ENCODE measurements around the gene ADARB2. TPM values are rescaled to one million over a fixed set of nuclear protein-coding genes. Genes with fewer than 3 reads are reported as not detected.

Gene ADARB2
- total and polyA plus RNA-seq, 2 experiments from 2014 or later = 0.13 to 0.48 TPM

DNA sequence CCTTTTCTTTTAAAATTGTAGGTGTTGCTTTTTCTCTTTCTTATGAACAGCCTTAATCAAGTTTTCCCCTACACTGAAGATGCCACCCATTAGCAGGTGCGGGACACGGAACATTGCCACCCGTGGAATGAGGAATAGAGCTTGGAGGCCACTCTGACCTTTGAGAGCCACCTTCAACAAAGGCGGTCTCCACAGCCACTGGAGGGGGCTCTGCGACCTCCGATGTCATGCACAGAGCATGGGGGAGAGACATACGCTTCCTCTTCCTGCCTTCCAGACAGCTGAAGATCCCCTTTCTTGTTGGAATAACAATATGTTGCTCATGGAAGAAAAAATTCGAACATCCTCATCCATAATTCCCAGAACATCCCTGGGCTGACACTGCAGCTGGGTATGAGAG, 39.1 kb downstream of the ADARB2 start:
- no peaks in the 10 kb centered on the region for H3K79me2 ChIP-seq
- no peaks in the 10 kb centered on the region for H3K27me3 ChIP-seq
- no peaks in the 10 kb centered on the region for H3K4me1 ChIP-seq (ENCODE audit: insufficient read depth)
- H3K27ac ChIP-seq = no peak overlapping the region
- no peaks in the 10 kb centered on the region for H4K20me1 ChIP-seq (ENCODE audit: insufficient read depth, poor library complexity, severe bottlenecking)
- no peak for DNase-seq (ENCODE audit: low spot score)
- 83% methylated on average over 8 of the region's 8 CpGs for WGBS (ENCODE audit: low lambda C conversion rate, missing lambda C conversion rate)
- TF ChIP-seq, protein P1, sequence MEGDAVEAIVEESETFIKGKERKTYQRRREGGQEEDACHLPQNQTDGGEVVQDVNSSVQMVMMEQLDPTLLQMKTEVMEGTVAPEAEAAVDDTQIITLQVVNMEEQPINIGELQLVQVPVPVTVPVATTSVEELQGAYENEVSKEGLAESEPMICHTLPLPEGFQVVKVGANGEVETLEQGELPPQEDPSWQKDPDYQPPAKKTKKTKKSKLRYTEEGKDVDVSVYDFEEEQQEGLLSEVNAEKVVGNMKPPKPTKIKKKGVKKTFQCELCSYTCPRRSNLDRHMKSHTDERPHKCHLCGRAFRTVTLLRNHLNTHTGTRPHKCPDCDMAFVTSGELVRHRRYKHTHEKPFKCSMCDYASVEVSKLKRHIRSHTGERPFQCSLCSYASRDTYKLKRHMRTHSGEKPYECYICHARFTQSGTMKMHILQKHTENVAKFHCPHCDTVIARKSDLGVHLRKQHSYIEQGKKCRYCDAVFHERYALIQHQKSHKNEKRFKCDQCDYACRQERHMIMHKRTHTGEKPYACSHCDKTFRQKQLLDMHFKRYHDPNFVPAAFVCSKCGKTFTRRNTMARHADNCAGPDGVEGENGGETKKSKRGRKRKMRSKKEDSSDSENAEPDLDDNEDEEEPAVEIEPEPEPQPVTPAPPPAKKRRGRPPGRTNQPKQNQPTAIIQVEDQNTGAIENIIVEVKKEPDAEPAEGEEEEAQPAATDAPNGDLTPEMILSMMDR (IDR thresholded peaks at IDR 0.05; ENCODE audit: poor library complexity) = no peak
- no peak for TF ChIP-seq EZH2phosphoT487 (IDR thresholded peaks at IDR 0.05; ENCODE audit: low read depth, severe bottlenecking, unreplicated experiment)
- no peak for TF ChIP-seq EZH2 (IDR thresholded peaks at IDR 0.05; ENCODE audit: borderline replicate concordance)
- H3K4me2 ChIP-seq = no peak overlapping the region
- H2AFZ ChIP-seq = no peak overlapping the region
- H3K9me3 ChIP-seq (ENCODE audit: low read depth) = no peaks in the 10 kb centered on the region
- H3K4me3 ChIP-seq = no peak overlapping the region
- H3K36me3 ChIP-seq (replicated peaks; ENCODE audit: insufficient read depth, low read depth) = no peaks in the 10 kb centered on the region
- H3K9me2 ChIP-seq (replicated peaks; ENCODE audit: insufficient read depth) = no peaks in the 10 kb centered on the region

DNA sequence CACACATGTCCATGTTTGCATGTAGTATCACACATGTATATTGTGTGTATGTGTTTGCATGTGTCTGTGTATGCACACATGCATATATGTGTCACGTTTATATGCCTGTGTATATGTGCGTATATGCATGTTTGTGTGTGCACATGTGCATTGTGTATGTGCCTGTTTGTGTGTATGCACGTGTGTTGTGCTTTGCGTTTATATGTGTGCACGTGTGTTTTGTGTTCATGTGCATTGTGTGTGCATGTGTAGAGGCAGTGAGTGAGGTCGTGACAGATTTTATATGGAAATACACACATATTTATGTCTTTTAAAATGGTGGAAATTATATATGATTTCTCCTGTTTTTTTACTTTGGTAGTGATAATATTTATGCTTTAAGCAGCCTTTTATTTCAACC, 41.2 kb downstream of the ADARB2 start:
- no peaks in the 10 kb centered on the region for H3K79me2 ChIP-seq
- 89% methylated on average over 6 of the region's 6 CpGs for WGBS (ENCODE audit: low lambda C conversion rate, missing lambda C conversion rate)
- TF ChIP-seq EZH2phosphoT487 (IDR thresholded peaks at IDR 0.05; ENCODE audit: low read depth, severe bottlenecking, unreplicated experiment) = no peak
- TF ChIP-seq, protein P1 (IDR thresholded peaks at IDR 0.05; ENCODE audit: poor library complexity) = no peak
- no peak for TF ChIP-seq EZH2 (IDR thresholded peaks at IDR 0.05; ENCODE audit: borderline replicate concordance)

DNA sequence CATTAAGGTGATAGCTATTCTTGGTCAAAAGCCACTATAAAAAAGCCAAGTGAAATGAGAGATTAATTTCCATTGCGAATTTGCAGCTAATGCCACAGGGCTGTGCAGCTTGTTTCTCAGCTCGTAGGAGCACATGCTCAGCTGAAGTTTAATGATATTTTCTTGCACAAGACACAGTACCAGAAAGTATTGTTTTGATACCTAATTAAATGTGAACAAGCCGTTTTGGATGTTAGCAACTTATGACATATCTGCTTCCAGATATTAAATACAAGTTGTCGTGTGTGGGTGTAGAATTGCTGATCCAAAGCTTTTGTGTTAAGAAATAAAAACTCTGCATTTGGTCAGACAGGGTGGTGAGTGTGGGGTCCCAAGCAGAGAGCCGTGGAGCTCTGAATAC, 47.2 kb downstream of the ADARB2 start:
- DNase-seq (ENCODE audit: low spot score) = no peak
- no peaks in the 10 kb centered on the region for H3K36me3 ChIP-seq (replicated peaks; ENCODE audit: insufficient read depth, low read depth)
- no peaks in the 10 kb centered on the region for H3K9me3 ChIP-seq (ENCODE audit: low read depth)
- no peak overlapping the region for H3K4me3 ChIP-seq
- no peak overlapping the region for H3K27ac ChIP-seq
- no peak overlapping the region for H2AFZ ChIP-seq
- no peaks in the 10 kb centered on the region for H3K9me2 ChIP-seq (replicated peaks; ENCODE audit: insufficient read depth)
- H3K79me2 ChIP-seq = no peaks in the 10 kb centered on the region
- no peaks in the 10 kb centered on the region for H3K4me1 ChIP-seq (ENCODE audit: insufficient read depth)
- H3K27me3 ChIP-seq = no peaks in the 10 kb centered on the region
- TF ChIP-seq EZH2phosphoT487 (IDR thresholded peaks at IDR 0.05; ENCODE audit: low read depth, severe bottlenecking, unreplicated experiment) (no peak), EZH2 (IDR thresholded peaks at IDR 0.05; ENCODE audit: borderline replicate concordance) (no peak)
- TF ChIP-seq, protein P1 (IDR thresholded peaks at IDR 0.05; ENCODE audit: poor library complexity) = no peak
- no peaks in the 10 kb centered on the region for H4K20me1 ChIP-seq (ENCODE audit: insufficient read depth, poor library complexity, severe bottlenecking)
- 81% methylated on average over 5 of the region's 5 CpGs for WGBS (ENCODE audit: low lambda C conversion rate, missing lambda C conversion rate)
- no peak overlapping the region for H3K4me2 ChIP-seq

More for the DNA sequence above, 41.2 kb downstream of the ADARB2 start:
- no peaks in the 10 kb centered on the region for H3K9me2 ChIP-seq (replicated peaks; ENCODE audit: insufficient read depth)
- H3K36me3 ChIP-seq (replicated peaks; ENCODE audit: insufficient read depth, low read depth) = no peaks in the 10 kb centered on the region
- H3K27me3 ChIP-seq = no peaks in the 10 kb centered on the region
- H3K9me3 ChIP-seq (ENCODE audit: low read depth) = no peaks in the 10 kb centered on the region
- no peaks in the 10 kb centered on the region for H4K20me1 ChIP-seq (ENCODE audit: insufficient read depth, poor library complexity, severe bottlenecking)
- H3K4me1 ChIP-seq (ENCODE audit: insufficient read depth) = no peaks in the 10 kb centered on the region
- no peak overlapping the region for H2AFZ ChIP-seq
- H3K4me2 ChIP-seq = no peak overlapping the region
- no peak for DNase-seq (ENCODE audit: low spot score)
- no peak overlapping the region for H3K4me3 ChIP-seq
- H3K27ac ChIP-seq = no peak overlapping the region

DNA sequence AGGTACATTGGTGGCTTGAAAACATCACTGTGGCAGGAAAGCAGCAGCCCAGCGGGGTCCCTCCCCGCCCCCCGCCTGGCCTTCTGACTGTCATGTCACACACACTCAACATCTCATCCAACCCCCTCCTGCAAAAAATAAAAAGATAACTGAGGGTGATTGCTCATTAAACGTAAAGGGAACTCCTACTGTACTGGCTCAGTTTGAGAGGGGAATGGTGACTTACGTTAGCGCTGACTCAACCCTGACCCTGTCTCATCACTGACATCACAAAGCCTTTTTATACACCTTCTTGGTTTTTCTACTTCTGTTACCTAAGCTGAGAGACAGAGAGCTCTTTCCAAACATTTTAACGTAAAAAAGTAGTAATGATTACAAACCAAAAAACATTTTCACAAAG, 48.8 kb downstream of the ADARB2 start:
- no peaks in the 10 kb centered on the region for H3K9me2 ChIP-seq (replicated peaks; ENCODE audit: insufficient read depth)
- DNase-seq (ENCODE audit: low spot score) = no peak
- no peak overlapping the region for H3K27ac ChIP-seq
- no peaks in the 10 kb centered on the region for H3K27me3 ChIP-seq
- no peaks in the 10 kb centered on the region for H4K20me1 ChIP-seq (ENCODE audit: insufficient read depth, poor library complexity, severe bottlenecking)
- H3K9me3 ChIP-seq (ENCODE audit: low read depth) = no peaks in the 10 kb centered on the region
- TF ChIP-seq, protein P1 (IDR thresholded peaks at IDR 0.05; ENCODE audit: poor library complexity) = no peak
- TF ChIP-seq EZH2 (IDR thresholded peaks at IDR 0.05; ENCODE audit: borderline replicate concordance) = no peak
- TF ChIP-seq EZH2phosphoT487 (IDR thresholded peaks at IDR 0.05; ENCODE audit: low read depth, severe bottlenecking, unreplicated experiment) = no peak
- no peaks in the 10 kb centered on the region for H3K4me1 ChIP-seq (ENCODE audit: insufficient read depth)
- H3K79me2 ChIP-seq = no peaks in the 10 kb centered on the region
- H3K36me3 ChIP-seq (replicated peaks; ENCODE audit: insufficient read depth, low read depth) = no peaks in the 10 kb centered on the region
- 83% methylated on average over 7 of the region's 7 CpGs for WGBS (ENCODE audit: low lambda C conversion rate, missing lambda C conversion rate)
- H3K4me2 ChIP-seq = no peak overlapping the region
- H3K4me3 ChIP-seq = no peak overlapping the region
- no peak overlapping the region for H2AFZ ChIP-seq

Data from hepatocyte (in vitro differentiated cells).